HUES64 (cell line): ENCODE data around the gene GPR141.
"Not testable (repeated sequence)": the region's sequence is repeated elsewhere in the genome, so short reads cannot be mapped to it uniquely, and the experiment has no call there.

ENCODE experiments used
- H3K27ac ChIP-seq: 2 replicates; pipeline ENCODE4 v1.7.0; 2013; ENCODE audit warnings: low read depth, low read length, inconsistent platforms
- H3K27me3 ChIP-seq: 2 replicates; pipeline ENCODE4 v1.6.1; 2013; ENCODE audit warnings: mild to moderate bottlenecking, low read length; ENCODE audit not compliant: insufficient read depth
- H3K36me3 ChIP-seq: 2 replicates; pipeline ENCODE4 v1.6.1; 2013; ENCODE audit warnings: mild to moderate bottlenecking, low read length; ENCODE audit not compliant: insufficient read depth
- H3K4me1 ChIP-seq: 2 replicates; pipeline ENCODE4 v1.6.1; 2013; ENCODE audit warnings: mild to moderate bottlenecking, low read length, moderate library complexity; ENCODE audit not compliant: insufficient read depth
- H3K4me3 ChIP-seq: 2 replicates; pipeline ENCODE4 v1.5.1; 2013; ENCODE audit warnings: mild to moderate bottlenecking, low read length, moderate library complexity
- H3K9ac ChIP-seq: 2 replicates; pipeline ENCODE4 v1.6.1; 2013; ENCODE audit warnings: mild to moderate bottlenecking, low read depth, low read length
- H3K9me3 ChIP-seq: 2 replicates; pipeline ENCODE4 v1.6.1; 2013; ENCODE audit warnings: low read depth, low read length; ENCODE audit not compliant: insufficient read depth
- WGBS: fragments of 150-250, 120-280 bp; methylation state at CpG from one replicate; pipeline ENCODE4 v1.1.7; 2013; ENCODE audit warnings: missing lambda C conversion rate; 5-methylcytosine and 5-hydroxymethylcytosine counted together

GPR141 gene

GRCh38 chr7:37690206-37690605 is 6.6 kb downstream of the GPR141 start:
- Histone ChIP-seq H3K36me3 (no peaks in the 10 kb centered on the region), H3K9ac (no peak overlapping the region), H3K4me1 (0 out of 2 replicates have a peak, but pooled peaks cover 8% of the 10 kb centered on the region), H3K27ac (no peak overlapping the region), H3K9me3 (no peaks in the 10 kb centered on the region), H3K27me3 (no peaks in the 10 kb centered on the region), H3K4me3 (no peak overlapping the region)
- WGBS, result 92% methylated on average over 11 of the region's 11 CpGs

- Histone ChIP-seq H3K4me1 (0 out of 2 replicates have a peak, but pooled peaks cover 11% of the 10 kb centered on the region), H3K9ac (no peak overlapping the region), H3K36me3 (no peaks in the 10 kb centered on the region), H3K27me3 (no peaks in the 10 kb centered on the region), H3K27ac (no peak overlapping the region), H3K9me3 (no peaks in the 10 kb centered on the region), H3K4me3 (no peak overlapping the region)
- 83% methylated on average over 4 of the region's 4 CpGs for WGBS
Observed at GRCh38 chr7:37694208-37695094, 10.9 kb downstream of the GPR141 start.

DNA sequence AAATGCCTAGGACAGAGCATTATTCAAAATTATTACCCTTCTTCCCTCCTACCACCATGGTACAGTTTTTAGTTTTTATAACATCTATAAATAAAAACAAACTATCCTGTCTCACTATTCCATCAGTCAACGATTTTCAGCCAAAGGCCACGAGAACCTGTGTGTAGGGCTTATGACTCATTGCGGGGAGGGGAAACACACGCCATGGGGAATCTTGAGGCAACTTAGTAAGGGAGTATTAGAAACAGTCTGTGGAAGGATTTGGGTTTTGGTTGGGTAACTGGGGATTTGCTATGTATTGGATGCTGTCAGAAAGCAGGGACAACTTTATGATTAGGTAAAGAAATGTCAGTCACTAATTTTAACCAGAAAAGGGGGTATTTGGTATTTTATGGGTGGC is 14.7 kb downstream of the GPR141 start:
- H3K9me3 ChIP-seq, result no peaks in the 10 kb centered on the region
- no peaks in the 10 kb centered on the region for H3K36me3 ChIP-seq
- no peak overlapping the region for H3K27ac ChIP-seq
- H3K27me3 ChIP-seq, result no peaks in the 10 kb centered on the region
- WGBS, result 87% methylated on average over 4 of the region's 4 CpGs
- H3K9ac ChIP-seq, result no peak overlapping the region
- H3K4me1 ChIP-seq, result peaks cover 30% of the 10 kb centered on the region
- no peak overlapping the region for H3K4me3 ChIP-seq

GRCh38 chr7:37698782-37699181 is 15.2 kb downstream of the GPR141 start:
- H3K36me3 ChIP-seq, result no peaks in the 10 kb centered on the region
- WGBS, result 89% methylated on average over 2 of the region's 2 CpGs
- no peak overlapping the region for H3K9ac ChIP-seq

DNA sequence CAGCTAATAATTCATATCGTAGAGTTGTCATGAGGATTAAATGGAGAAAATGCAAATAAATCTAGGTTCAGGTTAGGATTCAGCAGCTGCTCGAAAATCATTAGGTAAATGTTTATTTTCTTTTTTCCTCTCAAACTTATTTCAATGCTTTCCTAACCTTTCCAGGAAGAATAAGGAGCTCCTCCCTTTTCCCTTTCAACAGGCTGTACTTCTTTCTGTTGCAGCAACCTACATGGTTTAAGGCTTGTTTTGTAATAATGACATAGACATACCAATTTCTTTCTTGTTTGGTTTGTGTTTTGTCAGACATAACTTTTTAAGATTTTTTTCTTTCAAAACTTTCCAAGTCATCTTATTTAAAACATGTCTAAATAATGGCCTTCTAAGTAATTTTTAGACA is 18.2 kb downstream of the GPR141 start:
- no peaks in the 10 kb centered on the region for H3K36me3 ChIP-seq
- WGBS, result 88% methylated on average over 2 of the region's 2 CpGs
- H3K9ac ChIP-seq, result no peak overlapping the region

More at GRCh38 chr7:37698782-37699181, 15.2 kb downstream of the GPR141 start:
- no peaks in the 10 kb centered on the region for H3K27me3 ChIP-seq
- H3K27ac ChIP-seq, result no peak overlapping the region
- peaks cover 35% of the 10 kb centered on the region for H3K4me1 ChIP-seq
- no peaks in the 10 kb centered on the region for H3K9me3 ChIP-seq
- no peak overlapping the region for H3K4me3 ChIP-seq

GRCh38 chr7:37703361-37703760 is 19.8 kb downstream of the GPR141 start:
- no peak overlapping the region for H3K4me3 ChIP-seq
- H3K36me3 ChIP-seq, result no peaks in the 10 kb centered on the region
- peaks cover 51% of the 10 kb centered on the region for H3K4me1 ChIP-seq
- no peak overlapping the region for H3K27ac ChIP-seq
- no peaks in the 10 kb centered on the region for H3K27me3 ChIP-seq
- H3K9me3 ChIP-seq, result no peaks in the 10 kb centered on the region
- no peak overlapping the region for H3K9ac ChIP-seq

More for the DNA sequence above, 18.2 kb downstream of the GPR141 start:
- peaks cover 47% of the 10 kb centered on the region for H3K4me1 ChIP-seq
- no peak overlapping the region for H3K27ac ChIP-seq
- H3K9me3 ChIP-seq, result no peaks in the 10 kb centered on the region
- no peaks in the 10 kb centered on the region for H3K27me3 ChIP-seq
- H3K4me3 ChIP-seq, result no peak overlapping the region

GRCh38 chr7:37704328-37704833 is 20.8 kb downstream of the GPR141 start:
- H3K9me3 ChIP-seq, H3K27ac ChIP-seq, H3K36me3 ChIP-seq, H3K27me3 ChIP-seq, H3K4me3 ChIP-seq, H3K9ac ChIP-seq: not testable (repeated sequence)
- WGBS, result 75% methylated on average over 3 of the region's 4 CpGs
- peaks cover 51% of the 10 kb centered on the region for H3K4me1 ChIP-seq

DNA sequence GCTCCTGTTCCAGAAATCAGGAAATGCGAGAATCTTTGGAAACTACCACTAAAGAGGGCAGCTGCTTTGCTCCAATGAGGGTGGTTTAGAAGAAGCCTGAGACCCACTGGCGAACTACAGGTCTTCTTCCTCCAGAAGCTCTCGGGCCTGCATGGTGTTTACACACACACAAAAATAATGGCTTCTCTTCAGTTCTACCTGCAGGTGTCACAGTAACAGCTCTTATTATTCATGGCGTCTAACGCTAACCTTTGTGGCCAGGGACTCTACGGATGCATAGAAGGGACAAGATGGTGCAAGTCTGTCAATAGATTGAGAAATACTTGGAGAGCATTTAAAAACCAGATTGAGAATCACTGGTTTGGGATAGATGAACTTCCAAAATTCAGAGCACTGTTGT is 22.4 kb downstream of the GPR141 start:
- Histone ChIP-seq H3K4me3 (no peak overlapping the region), H3K27ac (no peak overlapping the region), H3K27me3 (no peaks in the 10 kb centered on the region), H3K4me1 (peaks cover 51% of the 10 kb centered on the region), H3K9me3 (no peaks in the 10 kb centered on the region), H3K9ac (no peak overlapping the region), H3K36me3 (no peaks in the 10 kb centered on the region)
- 92% methylated on average over 6 of the region's 6 CpGs for WGBS

DNA sequence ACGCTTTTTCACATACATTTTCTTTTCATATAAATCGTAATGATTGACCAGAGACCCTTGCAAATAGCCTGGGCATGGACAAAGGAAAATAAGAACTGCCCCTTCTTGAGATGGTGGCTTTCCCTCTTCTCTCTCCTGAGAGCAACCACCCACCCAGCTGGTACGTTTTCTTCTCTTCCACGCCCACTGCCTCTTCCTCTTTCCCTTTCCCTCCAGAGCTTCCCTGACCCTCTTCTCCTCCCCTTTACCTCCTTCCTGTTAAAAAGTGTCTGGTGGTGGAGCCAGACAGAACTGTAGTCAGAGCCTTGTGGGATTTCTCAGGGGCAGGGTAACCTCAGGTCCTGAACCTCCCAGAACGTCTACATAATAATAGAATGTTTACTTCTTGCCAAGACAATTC is 23.2 kb downstream of the GPR141 start:
- WGBS, result 81% methylated on average over 4 of the region's 5 CpGs
- no peaks in the 10 kb centered on the region for H3K36me3 ChIP-seq
- H3K9me3 ChIP-seq, result no peaks in the 10 kb centered on the region
- H3K27ac ChIP-seq, result no peak overlapping the region
- no peak overlapping the region for H3K4me3 ChIP-seq
- peaks cover 45% of the 10 kb centered on the region for H3K4me1 ChIP-seq
- H3K27me3 ChIP-seq, result no peaks in the 10 kb centered on the region
- H3K9ac ChIP-seq, result no peak overlapping the region

DNA sequence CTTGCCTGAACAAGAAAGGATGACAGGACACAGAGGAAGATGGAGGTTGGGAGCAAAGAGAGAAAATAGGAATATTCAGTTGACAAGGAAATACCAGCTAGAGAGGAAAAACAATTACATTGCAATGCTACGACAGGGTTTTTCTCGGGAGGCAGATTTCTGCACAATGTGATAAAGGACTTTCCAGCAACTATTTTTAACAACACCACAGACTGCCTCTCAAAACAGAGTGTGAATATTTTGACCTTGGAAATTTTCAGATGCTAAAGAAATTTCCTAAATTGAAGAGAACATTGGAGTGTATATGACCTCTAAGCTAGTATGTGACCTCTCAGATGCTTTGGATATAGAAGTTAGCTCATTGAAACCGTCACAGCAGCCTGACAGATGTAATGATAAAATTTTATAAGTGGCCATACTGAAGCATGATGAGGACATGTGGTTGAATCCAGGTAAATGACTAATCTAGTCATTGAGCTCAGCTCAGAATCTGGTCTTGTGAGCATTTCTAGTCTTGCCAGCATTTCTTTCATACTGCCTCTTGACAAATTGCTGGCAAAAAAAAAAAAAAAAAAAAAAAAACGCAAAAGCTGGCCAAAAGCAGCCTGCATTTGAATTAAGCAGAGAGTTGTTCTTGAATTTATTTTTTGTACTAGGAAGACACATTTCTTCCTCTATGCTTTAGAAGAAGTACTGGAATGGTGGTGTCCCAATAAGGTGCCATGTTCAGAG is 24.4 kb downstream of the GPR141 start:
- Histone ChIP-seq H3K4me3 (no peak overlapping the region), H3K9ac (no peak overlapping the region), H3K36me3 (no peaks in the 10 kb centered on the region), H3K4me1 (peaks cover 36% of the 10 kb centered on the region), H3K9me3 (no peaks in the 10 kb centered on the region), H3K27ac (no peak overlapping the region), H3K27me3 (no peaks in the 10 kb centered on the region)
- WGBS, result 91% methylated on average over 4 of the region's 4 CpGs
